GM12865 (cell line): ENCODE measurements around the gene USP3.
A peak's percentile ranks its signal among the peaks of the same experiment; 100 is the strongest.

Source experiments
- DNase-seq: peaks from one replicate; pipeline ENCODE4 v3.0.0; 2010; ENCODE audit warnings: low read depth
- H3K4me3 ChIP-seq: 2 replicates; pipeline ENCODE4 v1.5.1; 2011; ENCODE audit warnings: mild to moderate bottlenecking, low read depth, low read length, control low read depth
- CTCF ChIP-seq: IDR thresholded peaks from 2 replicates; pipeline ENCODE4 v1.5.1; 2011; ENCODE audit warnings: low read length, control low read depth, low read depth, inconsistent platforms; ENCODE audit not compliant: insufficient read depth; ENCODE audit errors: missing control alignments

USP3 gene

GRCh38 chr15:63504247-63504978, at the start of gene USP3:
Gene USP3, plus strand, starts transcription at chr15:63504593. Its CDS starts 147 bp downstream, at chr15:63504740.
- TF ChIP-seq CTCF: peak; percentile 21
- H3K4me3 ChIP-seq: peak within 1 kb of the TSS; percentile 93
- DNase-seq: peak; percentile 98

GRCh38 chr15:63456258-63456657, 48.1 kb upstream of the USP3 start:
- DNase-seq: no peak
- no peak for TF ChIP-seq CTCF

GRCh38 chr15:63457379-63457778, 47.0 kb upstream of the USP3 start:
- no peak for DNase-seq
- TF ChIP-seq CTCF: no peak
- no peak overlapping the region for H3K4me3 ChIP-seq

More at GRCh38 chr15:63456258-63456657, 48.1 kb upstream of the USP3 start:
- no peak overlapping the region for H3K4me3 ChIP-seq

- no peak for TF ChIP-seq CTCF
- no peak overlapping the region for H3K4me3 ChIP-seq
- DNase-seq: no peak
These were observed 46.4 kb upstream of the USP3 start for GRCh38 chr15:63458026-63458425.

GRCh38 chr15:63458794-63459395, 45.5 kb upstream of the USP3 start:
- DNase-seq: no peak
- no peak overlapping the region for H3K4me3 ChIP-seq
- TF ChIP-seq CTCF: no peak

- no peak for TF ChIP-seq CTCF
- no peak for DNase-seq
- no peak overlapping the region for H3K4me3 ChIP-seq
These were observed 43.9 kb upstream of the USP3 start for GRCh38 chr15:63460210-63461155.
